GM12865 (cell line): ENCODE results near the gene RAD9B.
"Not testable (repeated sequence)": the region's sequence is repeated elsewhere in the genome, so short reads cannot be mapped to it uniquely, and the experiment has no call there.

Source experiments
- DNase-seq: peaks from one replicate; pipeline ENCODE4 v3.0.0; 2010; ENCODE audit warnings: low read depth
- H3K4me3 ChIP-seq: 2 replicates; pipeline ENCODE4 v1.5.1; 2011; ENCODE audit warnings: mild to moderate bottlenecking, low read depth, low read length, control low read depth
- TF ChIP-seq, protein P1 (sequence below): IDR thresholded peaks from 2 replicates; pipeline ENCODE4 v1.5.1; 2011; ENCODE audit warnings: low read length, control low read depth, low read depth, inconsistent platforms; ENCODE audit not compliant: insufficient read depth; ENCODE audit errors: missing control alignments

Gene RAD9B

GRCh38 chr12:110505332-110505731 is 3.2 kb downstream of the RAD9B start:
- H3K4me3 ChIP-seq, result no peak overlapping the region
- TF ChIP-seq, protein P1, sequence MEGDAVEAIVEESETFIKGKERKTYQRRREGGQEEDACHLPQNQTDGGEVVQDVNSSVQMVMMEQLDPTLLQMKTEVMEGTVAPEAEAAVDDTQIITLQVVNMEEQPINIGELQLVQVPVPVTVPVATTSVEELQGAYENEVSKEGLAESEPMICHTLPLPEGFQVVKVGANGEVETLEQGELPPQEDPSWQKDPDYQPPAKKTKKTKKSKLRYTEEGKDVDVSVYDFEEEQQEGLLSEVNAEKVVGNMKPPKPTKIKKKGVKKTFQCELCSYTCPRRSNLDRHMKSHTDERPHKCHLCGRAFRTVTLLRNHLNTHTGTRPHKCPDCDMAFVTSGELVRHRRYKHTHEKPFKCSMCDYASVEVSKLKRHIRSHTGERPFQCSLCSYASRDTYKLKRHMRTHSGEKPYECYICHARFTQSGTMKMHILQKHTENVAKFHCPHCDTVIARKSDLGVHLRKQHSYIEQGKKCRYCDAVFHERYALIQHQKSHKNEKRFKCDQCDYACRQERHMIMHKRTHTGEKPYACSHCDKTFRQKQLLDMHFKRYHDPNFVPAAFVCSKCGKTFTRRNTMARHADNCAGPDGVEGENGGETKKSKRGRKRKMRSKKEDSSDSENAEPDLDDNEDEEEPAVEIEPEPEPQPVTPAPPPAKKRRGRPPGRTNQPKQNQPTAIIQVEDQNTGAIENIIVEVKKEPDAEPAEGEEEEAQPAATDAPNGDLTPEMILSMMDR, result no peak
- DNase-seq, result no peak

- H3K4me3 ChIP-seq, result no peak overlapping the region
- TF ChIP-seq, protein P1, result no peak
- DNase-seq, result no peak
These were observed 6.0 kb downstream of the RAD9B start for GRCh38 chr12:110508071-110508586.

- no peak overlapping the region for H3K4me3 ChIP-seq
- no peak for DNase-seq
- TF ChIP-seq, protein P1, result no peak
These were observed 11.7 kb downstream of the RAD9B start for GRCh38 chr12:110513842-110514241.

DNA sequence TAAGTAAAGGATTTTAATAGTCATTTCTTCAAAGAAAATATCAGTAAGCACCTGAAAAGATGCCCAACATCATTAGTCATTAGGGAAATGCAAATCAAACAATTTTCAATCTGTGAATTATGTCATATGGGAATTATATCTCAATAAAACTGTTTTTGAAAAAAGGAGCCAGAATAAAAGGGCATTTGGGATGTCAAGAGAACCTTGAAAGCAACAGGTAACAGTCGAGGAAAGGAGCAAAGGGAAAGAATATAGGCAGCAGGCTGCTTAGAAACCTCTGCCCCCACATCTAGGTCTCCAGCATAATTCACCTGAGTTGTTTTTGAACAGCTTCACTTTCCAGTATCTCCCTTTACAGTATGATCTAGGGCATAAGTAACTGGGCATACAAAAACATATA is 12.2 kb downstream of the RAD9B start:
- DNase-seq, result no peak
- TF ChIP-seq, protein P1, result no peak
- no peak overlapping the region for H3K4me3 ChIP-seq

- TF ChIP-seq, protein P1, result no peak
- no peak overlapping the region for H3K4me3 ChIP-seq
- DNase-seq, result no peak
These were observed 14.9 kb downstream of the RAD9B start for GRCh38 chr12:110516995-110517394.

DNA sequence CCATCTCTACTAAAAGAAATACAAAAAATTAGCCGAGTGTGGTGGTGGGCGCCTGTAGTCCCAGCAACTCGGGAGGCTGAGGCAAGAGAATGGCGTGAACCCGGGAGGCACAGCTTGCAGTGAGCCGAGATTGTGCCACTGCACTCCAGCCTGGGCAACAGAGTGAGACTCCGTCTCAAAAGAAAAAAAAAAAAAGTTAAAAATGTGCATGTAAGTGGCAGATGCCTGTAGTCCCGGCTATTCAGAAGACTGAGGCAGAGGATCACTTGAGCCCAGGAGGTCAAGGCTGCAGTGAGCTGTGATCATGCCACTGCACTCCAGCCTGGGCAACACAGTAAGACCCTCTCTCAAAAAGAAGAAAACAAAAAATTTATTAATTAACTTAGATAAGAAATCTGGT is 15.9 kb downstream of the RAD9B start:
- not testable (repeated sequence) for DNase-seq, H3K4me3 ChIP-seq

- not testable (repeated sequence) for DNase-seq, H3K4me3 ChIP-seq
These were observed 19.0 kb downstream of the RAD9B start for GRCh38 chr12:110520876-110521712.

DNA sequence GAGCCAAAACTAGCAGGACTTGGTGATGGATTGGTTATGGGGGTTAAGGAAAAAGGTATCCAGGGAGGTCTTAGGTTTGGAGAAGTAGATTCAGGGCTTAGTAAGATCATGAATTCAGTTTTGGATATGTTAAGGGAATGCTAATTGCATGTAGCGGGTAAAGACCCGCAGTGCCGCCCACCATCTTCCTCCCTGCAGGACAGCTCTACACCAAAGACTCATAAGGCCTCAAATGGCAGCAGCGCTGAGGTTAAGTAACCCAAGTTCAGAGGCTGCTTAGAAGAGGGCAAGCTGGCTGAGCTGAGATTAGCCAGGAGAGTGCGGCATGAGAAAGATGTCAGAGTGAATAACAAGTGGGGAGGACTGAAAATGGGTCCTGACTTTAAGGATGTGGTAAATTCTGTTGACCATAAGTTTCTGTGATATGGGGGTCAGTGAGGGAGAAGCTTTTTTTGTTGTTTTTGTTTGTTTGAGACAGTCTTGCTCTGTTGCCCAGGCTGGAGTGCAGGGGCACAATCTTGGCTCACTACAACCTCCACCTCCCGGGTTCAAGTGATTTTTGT is 26.2 kb downstream of the RAD9B start:
- DNase-seq, result peak; percentile 79
- TF ChIP-seq, protein P1, result no peak
- H3K4me3 ChIP-seq, result no peak overlapping the region
